HG02970 (cell line): Measurements from ENCODE around the gene DCLK1.

ENCODE experiments used
- ATAC-seq: cut with Tn5 transposase; IDR thresholded peaks from one replicate; pipeline ENCODE4 v1.9.1; 2021; ENCODE audit warnings: mild to moderate bottlenecking, moderate library complexity, moderate number of reproducible peaks; ENCODE audit not compliant: unreplicated experiment, low FRiP score

Gene DCLK1

GRCh38 chr13:36131222-36131930 is at the start of gene DCLK1:
Gene DCLK1 (minus strand): TSS chr13:36131382.
- no peak for ATAC-seq

GRCh38 chr13:36175621-36176020 is 44.4 kb upstream of the DCLK1 start:
- no peak for ATAC-seq

GRCh38 chr13:36174923-36175322 is 43.7 kb upstream of the DCLK1 start:
- no peak for ATAC-seq

- ATAC-seq = no peak
These were observed 42.6 kb upstream of the DCLK1 start for GRCh38 chr13:36173571-36174322.

- no peak for ATAC-seq
These were observed 34.9 kb upstream of the DCLK1 start for GRCh38 chr13:36166046-36166445.

- ATAC-seq = no peak
These were observed 32.7 kb upstream of the DCLK1 start for GRCh38 chr13:36163809-36164308.

- no peak for ATAC-seq
These were observed 32.1 kb upstream of the DCLK1 start for GRCh38 chr13:36163286-36163685.

GRCh38 chr13:36160297-36160696 is 29.1 kb upstream of the DCLK1 start:
- no peak for ATAC-seq

- no peak for ATAC-seq
These were observed 27.4 kb upstream of the DCLK1 start for GRCh38 chr13:36158611-36159010.

- ATAC-seq = no peak
These were observed 26.3 kb upstream of the DCLK1 start for GRCh38 chr13:36157480-36157879.

- no peak for ATAC-seq
These were observed 23.5 kb upstream of the DCLK1 start for GRCh38 chr13:36154567-36155291.

- no peak for ATAC-seq
These were observed 20.4 kb upstream of the DCLK1 start for GRCh38 chr13:36151591-36151990.

- ATAC-seq = no peak
These were observed 17.3 kb upstream of the DCLK1 start for GRCh38 chr13:36148446-36148845.

GRCh38 chr13:36147330-36147729 is 16.1 kb upstream of the DCLK1 start:
- ATAC-seq = no peak

GRCh38 chr13:36146511-36147269 is 15.5 kb upstream of the DCLK1 start:
- no peak for ATAC-seq

- ATAC-seq = no peak
These were observed 12.6 kb upstream of the DCLK1 start for GRCh38 chr13:36143738-36144137.

- no peak for ATAC-seq
These were observed 11.6 kb upstream of the DCLK1 start for GRCh38 chr13:36142735-36143134.

GRCh38 chr13:36135876-36136275 is 4.7 kb upstream of the DCLK1 start:
- no peak for ATAC-seq

- no peak for ATAC-seq
These were observed 3.5 kb upstream of the DCLK1 start for GRCh38 chr13:36134632-36135031.

GRCh38 chr13:36133950-36134626 is 2.9 kb upstream of the DCLK1 start:
- ATAC-seq = no peak
